NCI-H524 treated with DMSO at 0.1 percent for 48 hours (cell line): ENCODE measurements around the gene CCDC90B.
"Not testable (repeated sequence)": the region's sequence is repeated elsewhere in the genome, so short reads cannot be mapped to it uniquely, and the experiment has no call there.

Experiments used
- DNase-seq: peaks from one replicate; lab custom pipeline; 2025; lab: John Stamatoyannopoulos, UW

The CCDC90B gene, protein sequence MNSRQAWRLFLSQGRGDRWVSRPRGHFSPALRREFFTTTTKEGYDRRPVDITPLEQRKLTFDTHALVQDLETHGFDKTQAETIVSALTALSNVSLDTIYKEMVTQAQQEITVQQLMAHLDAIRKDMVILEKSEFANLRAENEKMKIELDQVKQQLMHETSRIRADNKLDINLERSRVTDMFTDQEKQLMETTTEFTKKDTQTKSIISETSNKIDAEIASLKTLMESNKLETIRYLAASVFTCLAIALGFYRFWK

DNA sequence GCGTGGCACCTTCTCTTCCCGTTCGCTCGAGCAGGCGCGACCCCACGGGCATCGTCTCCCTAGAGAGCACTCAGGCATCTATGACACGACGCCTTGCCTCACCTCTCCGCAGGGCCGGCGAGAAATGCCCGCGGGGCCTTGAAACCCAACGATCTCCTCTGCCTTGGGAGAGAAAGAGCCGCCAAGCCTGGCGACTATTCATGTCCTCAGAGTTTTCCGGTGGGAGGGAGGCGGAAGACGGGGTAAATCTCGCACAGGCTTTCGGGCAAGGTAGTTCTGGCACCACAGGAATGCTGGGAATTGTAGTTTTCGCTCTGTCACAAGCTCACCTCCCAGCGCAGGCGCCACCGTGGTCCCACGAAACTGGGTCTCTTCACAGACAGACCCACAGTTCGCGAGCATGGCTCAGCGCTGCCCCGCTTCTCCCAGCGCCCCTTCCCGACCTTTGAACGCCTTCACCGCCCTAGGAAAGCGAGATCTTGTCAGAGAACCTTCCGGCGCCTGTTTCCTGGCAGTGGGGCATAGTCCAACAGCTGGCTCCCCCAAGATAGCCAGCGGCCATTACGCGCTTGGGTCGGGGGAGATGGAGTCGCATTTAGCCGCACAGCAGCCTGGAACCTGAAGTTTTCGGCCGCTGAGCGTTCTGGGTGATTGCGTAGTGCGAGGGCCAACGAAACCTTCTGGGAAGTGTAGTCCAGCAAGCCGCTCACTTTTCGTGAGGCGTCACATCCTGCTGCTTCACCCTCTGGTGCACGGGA is at the start of gene CCDC90B:
Gene CCDC90B, minus strand, starts transcription at position 597 of the 758 bp plus-strand sequence. Its CDS starts 395 bp downstream, at position 202.
- peak; percentile 74 for DNase-seq

DNA sequence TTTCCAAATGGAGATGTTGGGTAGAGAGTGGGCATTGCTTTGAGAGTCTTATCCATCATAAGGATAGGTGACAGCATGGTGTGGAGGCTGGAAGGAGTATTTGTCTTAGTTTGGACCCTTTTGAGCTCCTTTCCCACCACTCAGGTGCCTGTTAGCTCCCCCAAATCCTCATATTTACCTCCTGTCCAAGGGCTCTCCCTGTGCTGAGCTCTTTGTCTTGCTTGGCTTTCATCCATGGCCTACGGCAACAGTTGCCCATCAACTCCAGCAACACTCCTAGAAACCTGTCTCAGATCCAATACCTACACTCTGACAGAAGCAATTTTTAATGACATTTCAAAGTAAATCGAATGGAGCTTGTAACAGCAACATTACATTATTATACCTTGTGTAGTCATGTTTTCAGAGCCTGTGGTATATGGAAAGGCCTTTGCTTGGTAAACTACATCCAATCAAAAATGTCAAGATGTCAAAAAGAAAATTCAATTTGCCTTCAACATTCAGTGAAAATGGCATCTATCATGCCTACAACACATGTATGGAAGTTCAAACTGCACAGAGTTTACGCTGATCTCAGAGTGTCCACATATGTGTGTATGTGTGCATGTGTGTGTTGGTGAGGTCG is 49.4 kb upstream of the CCDC90B start:
- no peak for DNase-seq

DNA sequence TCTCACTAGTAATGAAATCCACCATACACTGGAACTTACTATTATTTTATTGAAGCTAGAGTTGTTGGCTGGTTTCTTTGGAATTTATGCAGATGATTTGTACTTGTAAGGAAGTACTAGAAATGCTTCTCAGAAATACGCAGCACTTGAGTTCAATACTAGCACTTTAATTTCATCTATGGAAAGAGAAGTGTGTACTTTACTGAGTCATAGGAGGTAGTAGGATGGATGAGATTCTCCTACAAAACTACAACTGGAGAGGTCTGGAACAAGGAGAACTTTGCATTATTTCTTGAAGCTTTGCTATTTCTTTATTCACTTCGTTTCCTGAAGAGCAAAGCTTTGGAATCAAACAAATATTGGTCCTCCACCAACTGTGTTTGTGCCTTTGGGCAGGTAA is 44.1 kb upstream of the CCDC90B start:
- no peak for DNase-seq

DNA sequence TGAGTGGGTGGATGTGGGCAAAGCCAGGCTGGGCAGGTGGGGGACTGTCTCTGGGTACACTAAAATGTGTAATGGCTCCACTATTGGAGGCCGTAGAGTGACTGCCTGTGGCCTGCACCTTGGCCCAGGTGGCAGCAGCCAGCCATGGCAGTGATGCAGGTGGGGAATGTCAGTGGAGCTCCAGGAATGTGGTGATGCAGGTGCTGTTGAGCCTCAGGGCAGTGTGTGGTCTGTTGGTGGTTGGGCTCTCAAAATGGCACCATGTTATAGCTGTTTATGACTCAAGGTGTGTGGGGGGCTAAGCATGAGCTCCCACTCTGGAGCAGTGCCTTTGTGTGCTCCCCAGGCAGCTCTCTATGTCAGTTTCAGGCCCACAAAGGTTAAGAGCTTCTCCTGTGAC is 40.2 kb upstream of the CCDC90B start:
- no peak for DNase-seq

DNA sequence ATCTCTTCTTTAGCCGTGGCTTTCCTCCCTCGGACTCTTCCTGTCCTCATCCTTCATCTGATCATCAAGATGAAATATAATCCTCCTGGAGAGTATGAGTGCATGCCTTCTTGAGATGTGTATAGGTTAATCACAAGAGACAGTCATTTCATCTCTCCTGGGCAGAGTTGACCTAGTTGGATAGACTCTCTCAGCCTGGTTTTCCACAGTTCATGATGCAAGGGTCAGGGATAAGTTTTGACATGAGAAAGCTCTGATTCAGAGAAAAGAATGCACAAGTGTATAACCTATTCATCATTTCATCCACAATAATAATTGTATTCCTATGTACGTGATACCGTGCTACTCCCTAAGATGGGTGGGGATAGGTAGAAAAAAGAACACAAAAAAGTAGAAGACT is 33.2 kb upstream of the CCDC90B start:
- DNase-seq, result peak; percentile 17

DNA sequence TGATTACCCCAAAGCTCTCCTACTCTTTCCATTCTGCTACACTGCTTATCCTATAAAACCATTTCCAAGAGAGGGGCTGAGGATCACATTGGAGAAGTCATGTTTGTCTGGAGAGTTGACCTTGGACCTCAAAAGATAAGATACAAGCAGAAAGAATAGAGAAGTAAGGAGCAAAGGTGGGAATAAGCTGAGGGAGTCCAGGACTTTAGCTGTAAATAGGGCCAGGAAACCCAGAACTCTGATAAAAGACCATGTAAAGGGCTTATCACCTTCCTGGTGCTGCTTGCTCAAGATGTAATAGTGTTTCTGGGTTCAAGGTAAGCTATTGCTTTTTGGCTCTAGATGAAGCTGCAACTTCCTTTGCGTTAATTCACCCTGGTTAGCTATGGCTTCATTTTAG is 32.8 kb upstream of the CCDC90B start:
- no peak for DNase-seq

DNA sequence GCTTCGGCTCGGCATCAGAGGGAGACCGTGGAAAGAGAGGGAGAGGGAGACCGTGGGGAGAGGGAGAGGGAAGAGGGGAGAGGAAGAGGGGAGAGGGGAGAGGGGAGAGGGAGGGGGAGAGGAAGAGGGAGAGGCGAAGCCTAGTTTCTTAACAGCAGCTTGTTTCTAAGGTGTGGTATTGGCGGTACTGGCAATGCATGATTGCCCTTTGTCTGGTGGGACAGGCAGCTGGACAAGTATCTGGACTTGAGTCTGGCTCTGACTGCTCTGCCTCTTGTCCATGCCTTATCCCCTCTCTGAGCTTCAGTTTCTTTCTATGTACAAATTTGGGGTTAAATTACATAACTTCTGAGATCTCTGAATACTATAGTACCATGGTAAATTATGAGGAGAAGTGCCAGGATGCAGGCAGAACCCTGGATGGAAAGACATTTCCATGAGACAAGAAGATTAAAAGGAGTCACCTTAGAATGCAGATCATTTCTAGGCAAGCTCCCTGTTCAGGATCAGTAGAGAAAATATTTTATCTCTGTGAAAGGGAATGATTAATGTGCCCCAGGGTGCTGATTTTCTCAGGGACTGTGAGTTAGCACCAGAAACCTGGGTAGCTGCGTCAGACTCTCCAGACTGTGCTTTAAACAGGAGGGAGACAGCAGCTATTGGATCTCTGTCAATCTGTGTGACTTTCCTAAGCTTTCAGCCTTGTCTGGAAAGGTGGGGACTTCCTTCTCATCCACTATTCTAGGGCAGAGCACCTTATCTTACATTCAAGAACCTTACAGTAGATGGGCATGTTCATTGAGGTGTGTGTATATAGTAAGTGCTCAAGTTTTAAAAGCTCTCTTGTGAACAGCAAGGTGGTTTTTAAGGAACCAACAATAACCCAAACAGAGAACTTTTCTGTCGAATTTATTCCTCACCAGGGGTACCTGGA is 31.9 kb upstream of the CCDC90B start:
- DNase-seq, result peak; percentile 20

DNA sequence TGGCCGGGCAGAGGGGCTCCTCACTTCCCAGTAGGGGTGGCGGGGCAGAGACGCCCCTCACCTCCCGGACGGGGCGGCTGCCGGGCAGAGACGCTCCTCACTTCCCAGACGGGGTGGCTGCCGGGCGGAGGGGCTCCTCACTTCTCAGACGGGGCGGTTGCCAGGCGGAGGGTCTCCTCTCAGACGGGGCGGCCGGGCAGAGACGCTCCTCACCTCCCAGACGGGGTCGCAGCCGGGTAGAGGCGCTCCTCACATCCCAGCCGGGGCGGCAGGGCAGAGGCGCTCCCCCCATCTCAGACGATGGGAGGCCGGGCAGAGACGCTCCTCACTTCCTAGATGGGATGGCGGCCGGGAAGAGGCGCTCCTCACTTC is 30.7 kb upstream of the CCDC90B start:
- not testable (repeated sequence) for DNase-seq

DNA sequence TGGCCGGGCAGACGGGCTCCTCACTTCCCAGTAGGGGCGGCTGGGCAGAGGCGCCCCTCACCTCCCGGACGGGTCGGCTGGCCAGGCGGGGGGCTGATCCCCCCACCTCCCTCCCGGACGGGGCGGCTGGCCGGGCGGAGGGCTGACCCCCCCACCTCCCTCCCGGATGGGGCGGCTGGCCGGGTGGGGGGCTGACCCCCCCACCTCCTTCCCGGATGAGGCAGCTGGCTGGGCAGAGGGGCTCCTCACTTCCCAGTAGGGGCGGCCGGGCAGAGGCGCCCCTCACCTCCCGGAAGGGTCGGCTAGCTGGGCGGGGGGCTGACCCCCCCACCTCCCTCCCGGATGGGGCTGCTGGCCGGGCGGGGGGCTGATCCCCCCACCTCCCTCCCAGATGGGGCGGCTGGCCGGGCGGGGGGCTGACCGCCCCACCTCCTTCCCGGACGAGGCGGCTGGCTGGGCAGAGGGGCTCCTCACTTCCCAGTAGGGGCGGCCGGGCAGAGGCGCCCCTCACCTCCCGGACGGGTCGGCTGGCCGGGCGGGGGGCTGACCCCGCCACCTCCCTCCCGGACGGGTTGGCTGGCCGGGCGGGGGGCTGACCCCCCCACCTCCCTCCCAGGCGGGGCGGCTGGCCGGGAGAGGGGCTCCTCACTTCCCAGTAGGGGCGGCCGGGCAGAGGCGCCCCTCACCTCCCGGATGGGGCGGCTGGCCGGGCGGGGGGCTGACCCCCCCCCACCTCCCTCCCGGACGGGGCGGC is 30.2 kb upstream of the CCDC90B start:
- DNase-seq, result not testable (repeated sequence)

DNA sequence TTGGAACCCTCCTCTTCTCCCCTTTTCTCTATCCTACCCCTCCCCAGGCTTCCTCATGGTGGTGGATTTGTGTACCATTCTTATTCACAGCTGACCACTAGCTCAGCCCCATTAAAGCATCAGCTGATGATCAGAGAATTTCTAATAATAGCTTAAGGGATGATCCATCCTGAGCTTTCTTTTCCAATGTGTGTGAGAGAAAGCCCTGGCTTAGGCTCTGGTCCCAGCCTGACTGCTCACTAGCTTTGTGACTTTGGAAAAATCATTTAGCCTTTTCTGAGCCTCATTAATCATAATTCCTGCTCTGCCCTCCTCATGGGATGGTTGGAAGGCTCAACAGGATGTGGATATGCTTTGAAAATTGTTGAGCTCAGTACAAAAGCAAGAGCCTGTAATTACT is 26.3 kb upstream of the CCDC90B start:
- DNase-seq, result no peak

DNA sequence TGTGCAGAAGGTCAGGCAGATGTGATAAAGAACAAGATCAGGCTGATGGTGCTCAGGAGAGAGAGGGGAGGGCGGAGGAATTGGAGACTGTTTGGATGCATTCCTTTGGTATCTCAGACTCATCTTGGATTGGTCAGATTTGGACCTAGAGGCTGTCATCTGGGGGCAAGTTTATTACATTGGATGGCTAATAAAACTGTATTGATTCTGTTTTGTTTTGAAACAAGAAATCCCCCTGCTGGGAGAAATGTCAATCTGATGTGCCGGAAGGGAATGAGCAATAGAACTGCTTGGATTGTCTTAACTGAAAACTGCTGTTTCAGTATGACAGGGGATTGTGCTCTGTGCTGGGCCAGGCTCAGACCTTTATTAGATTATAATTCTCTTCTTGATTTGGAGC is 25.5 kb upstream of the CCDC90B start:
- no peak for DNase-seq

DNA sequence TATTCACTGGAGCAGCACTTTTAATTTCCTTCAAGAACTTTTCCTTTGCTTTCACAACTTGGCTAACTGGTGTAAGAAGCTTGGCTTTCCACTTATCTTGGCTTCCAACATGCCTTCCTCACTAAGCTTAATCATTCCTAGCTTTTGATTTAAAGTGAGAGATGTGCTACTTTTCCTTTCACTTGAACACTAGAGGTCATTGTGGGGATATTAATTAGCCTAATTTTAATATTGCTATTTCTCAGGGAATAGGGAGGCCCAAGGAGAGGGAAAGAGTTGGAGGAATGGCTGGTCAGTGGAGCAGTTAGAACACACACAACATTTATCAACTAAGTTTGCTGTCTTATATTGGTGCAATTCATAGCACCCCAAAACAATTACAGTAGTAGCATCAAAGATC is 24.6 kb upstream of the CCDC90B start:
- no peak for DNase-seq

DNA sequence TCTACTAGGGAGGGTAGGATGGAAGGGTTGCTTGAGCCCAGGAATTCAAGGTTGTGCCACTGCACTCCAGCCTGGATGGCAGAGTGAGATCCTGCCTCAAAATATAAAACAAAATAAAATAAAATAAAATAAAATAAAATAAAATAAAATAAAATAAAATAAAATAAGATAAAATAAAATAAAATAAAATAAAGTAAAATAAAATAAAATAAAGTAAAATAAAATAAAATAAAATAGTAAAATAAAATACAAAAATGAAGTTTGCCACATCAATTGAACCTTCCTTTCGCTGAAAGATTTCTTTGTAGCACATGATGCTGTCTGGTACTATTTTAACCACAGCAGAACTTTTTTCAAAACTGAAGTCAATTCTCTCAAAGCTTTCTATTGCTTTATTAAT is 22.4 kb upstream of the CCDC90B start:
- DNase-seq, result not testable (repeated sequence)

DNA sequence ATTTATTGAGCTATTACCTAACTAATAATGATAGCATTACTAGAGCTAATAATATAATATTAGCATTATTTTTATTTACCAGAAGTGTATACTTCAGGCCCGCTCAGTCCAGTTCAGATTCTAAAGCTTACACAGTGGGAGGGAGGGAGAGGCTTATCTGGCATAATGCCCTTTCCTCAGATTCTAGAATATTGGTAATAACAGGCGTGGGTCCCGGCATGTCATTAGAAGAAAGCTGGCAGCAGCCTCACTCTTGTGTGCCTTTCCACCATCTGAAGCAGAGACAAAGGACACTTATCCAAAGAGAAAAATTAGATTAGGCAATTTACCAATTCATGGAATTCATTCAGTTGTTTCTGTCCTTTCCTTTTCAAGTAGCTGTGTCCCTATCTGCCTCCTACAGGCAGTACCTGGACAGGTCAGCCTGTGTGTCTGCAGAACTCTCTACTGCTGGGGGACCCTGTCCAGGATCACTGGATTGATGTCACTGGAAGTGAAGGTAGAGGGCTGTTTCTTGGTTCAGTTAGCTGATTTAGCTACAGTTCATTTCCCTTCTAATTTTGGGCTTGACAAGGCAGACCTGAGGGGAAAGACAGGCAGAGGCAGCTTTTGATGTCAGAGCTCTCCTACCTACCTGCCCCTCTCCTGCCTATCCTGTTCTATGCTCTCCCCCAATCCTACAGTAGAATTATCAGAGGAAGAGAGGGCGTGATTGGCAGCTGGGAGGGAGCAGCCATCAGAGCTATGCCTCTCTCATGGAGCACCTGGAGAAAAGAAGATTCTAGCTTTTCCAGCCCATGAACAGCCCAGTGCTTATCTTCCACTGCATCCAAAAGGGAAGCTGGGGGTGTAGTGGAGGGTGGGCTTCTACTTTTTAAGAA is 20.3 kb upstream of the CCDC90B start:
- no peak for DNase-seq

DNA sequence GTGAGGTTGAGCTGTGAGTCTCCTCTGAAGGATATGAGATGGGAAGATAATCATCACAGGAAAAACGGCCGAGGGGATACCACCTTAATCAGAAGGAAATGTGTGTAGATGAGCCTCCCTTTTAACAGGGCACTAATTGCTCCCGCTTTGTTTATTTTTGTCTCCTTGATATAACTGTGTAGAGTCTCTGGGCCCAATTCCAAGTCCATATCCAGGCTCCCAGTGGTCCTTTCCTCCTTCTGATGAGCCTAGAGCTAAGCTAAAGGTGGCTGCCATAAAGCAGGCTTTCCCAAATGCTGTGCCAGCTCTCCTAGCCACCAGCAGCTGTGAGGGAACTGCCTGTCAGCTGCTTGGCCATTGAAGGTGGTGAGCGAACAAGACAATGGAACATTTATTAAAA is 17.1 kb upstream of the CCDC90B start:
- no peak for DNase-seq

DNA sequence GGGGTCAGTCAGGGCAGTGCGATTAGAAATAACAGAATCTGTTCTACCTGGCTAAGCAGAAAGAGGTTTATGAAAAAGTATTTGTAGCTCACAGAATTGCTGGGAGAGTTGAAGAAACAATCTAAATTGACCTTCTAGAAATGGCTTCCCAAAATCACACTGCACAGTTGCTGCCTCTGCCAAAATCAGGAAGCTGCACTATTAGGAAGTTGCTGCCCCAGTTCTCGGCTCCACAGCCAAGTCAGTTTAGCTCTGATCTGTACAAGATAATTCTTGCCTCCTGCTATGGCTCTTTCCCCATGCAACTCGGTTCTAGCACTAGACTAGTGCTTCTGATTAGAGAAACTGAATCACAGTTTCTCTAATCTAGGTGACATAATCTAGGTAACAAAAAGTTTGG is 16.0 kb upstream of the CCDC90B start:
- DNase-seq, result no peak

DNA sequence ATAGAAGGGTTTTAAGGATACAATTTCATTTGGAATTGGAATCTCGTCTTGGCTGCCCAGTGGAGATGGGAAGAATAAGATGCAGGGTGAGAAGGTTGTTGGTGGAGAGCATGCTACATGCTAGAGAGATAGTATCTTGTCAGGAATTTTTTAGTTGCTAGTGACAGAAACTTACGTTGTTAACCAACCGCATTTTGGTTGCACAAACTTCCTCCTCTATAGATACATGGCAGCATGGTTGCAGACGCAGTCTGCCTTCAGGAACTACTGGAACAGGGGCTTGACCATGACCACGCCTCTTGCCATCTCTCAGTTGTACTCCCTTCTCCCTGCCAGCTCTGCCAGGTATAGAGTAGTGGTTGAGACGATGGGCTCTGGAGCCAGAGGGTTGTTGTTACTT is 13.5 kb upstream of the CCDC90B start:
- no peak for DNase-seq

DNA sequence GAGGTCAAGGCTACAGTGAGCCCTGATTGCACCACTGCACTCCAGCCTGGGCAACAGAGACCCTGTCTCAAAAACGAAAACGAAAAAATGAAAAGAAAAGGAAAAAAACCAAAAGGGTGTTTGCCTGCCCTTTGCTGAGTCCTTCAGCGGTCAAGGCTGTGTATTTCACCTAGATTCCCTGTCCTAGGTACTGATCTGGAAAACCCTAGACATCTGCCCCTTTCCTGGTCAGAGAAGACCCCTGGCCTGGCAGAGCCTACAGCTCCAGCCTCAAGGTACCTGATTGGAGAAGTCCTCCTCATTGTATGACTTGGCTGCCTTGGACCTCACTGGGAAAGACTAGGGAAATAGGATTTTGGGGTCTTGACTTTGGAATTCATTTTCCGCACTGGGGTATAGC is 8.0 kb upstream of the CCDC90B start:
- no peak for DNase-seq

DNA sequence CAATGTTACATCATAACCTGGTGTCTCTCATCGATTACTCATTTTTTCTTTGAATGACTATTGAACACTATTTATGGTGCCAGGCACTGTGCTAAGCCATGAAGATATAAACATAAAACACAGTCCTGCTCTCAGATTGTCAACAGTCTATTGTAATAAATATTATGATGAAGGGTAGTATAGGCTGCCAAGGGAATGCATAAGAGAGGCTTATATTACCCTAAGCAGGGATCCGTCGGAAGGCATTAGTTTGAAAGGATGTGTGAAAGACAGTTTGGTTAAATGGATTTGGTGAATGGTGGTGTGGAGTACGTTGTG is 7.2 kb upstream of the CCDC90B start:
- DNase-seq, result no peak

DNA sequence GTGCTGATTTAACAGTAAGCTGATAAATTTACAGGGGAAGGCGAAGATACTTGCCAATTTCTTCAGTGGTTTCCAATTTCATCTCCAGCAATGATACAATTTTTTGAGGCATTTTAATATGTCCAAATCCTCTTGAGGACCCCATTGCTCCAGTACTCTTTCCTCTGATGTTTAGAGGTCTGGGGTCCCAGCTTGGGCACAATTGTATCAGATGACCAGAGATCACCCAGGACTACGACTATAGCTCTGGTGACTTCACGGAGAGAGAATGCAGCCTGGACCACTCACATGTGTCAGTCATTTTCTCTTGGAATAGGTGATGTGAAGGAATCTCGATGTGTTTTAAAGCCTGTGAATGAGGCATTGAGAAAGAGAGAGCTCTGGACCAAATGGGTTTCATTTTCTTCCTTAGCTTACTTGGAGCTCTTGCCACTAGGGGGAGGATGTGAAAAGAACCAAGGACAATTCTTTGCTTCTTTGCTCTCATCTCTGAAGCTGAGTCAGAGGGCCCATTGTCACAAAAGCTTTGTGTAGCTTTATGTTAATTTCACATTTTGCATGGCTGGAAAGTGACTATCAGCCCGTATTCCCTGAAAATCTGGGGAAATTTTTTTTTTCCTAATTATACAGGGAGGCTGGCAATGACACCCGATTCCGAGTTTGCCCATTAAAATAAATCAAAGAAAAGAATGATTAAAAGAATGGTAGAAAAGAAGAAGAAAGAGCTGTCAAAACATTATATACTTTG is 6.7 kb upstream of the CCDC90B start:
- peak; percentile 12 for DNase-seq
